H7 (cell line): ENCODE measurements around the gene CFAP92. TPM values are rescaled to one million over a fixed set of nuclear protein-coding genes. Genes with fewer than 3 reads are reported as not detected.
"Not testable (repeated sequence)": the region's sequence is repeated elsewhere in the genome, so short reads cannot be mapped to it uniquely, and the experiment has no call there.

Experiments
- DNase-seq: peaks from one replicate; pipeline ENCODE4 v3.0.0; 2012
- H3K27me3 ChIP-seq: 2 replicates; pipeline ENCODE4 v1.6.0; 2011; ENCODE audit warnings: mild to moderate bottlenecking, low read length; ENCODE audit not compliant: control insufficient read depth, insufficient read depth
- H3K36me3 ChIP-seq: replicated peaks from 2 replicates; pipeline ENCODE4 v1.5.1; 2011; ENCODE audit warnings: low read length; ENCODE audit not compliant: control insufficient read depth, insufficient read depth
- H3K4me3 ChIP-seq: 2 replicates; pipeline ENCODE4 v1.5.1; 2011; ENCODE audit warnings: low read depth, mild to moderate bottlenecking, control low read depth, low read length, moderate library complexity; ENCODE audit not compliant: insufficient read depth
- total RNA-seq: library from RNA; depleted of rRNA; stranded (reverse); fragments of >200 nt; shearing (Covaris generic); gene quantifications from 2 replicates; pipeline ENCODE4 v1.2.3, GENCODE V29; 2014

The CFAP92 gene
- total RNA-seq, 1 experiment from 2014 or later, result 0.87 TPM

- no peak overlapping the region for H3K4me3 ChIP-seq
- no peaks in the 10 kb centered on the region for H3K27me3 ChIP-seq
- DNase-seq, result no peak
- peaks cover 36% of the 10 kb centered on the region for H3K36me3 ChIP-seq
Measured at GRCh38 chr3:128906804-128907525, 86.9 kb downstream of the CFAP92 start.

GRCh38 chr3:128906031-128906803, 87.7 kb downstream of the CFAP92 start:
- Histone ChIP-seq H3K27me3 (no peaks in the 10 kb centered on the region), H3K36me3 (peaks cover 40% of the 10 kb centered on the region), H3K4me3 (no peak overlapping the region)
- no peak for DNase-seq

GRCh38 chr3:128903501-128903900, 90.4 kb downstream of the CFAP92 start:
- Histone ChIP-seq H3K4me3 (no peak overlapping the region), H3K27me3 (no peaks in the 10 kb centered on the region), H3K36me3 (peaks cover 46% of the 10 kb centered on the region)
- DNase-seq, result no peak

GRCh38 chr3:128902426-128902825, 91.5 kb downstream of the CFAP92 start:
- H3K36me3 ChIP-seq, result peaks cover 45% of the 10 kb centered on the region

GRCh38 chr3:128895843-128896697, 97.8 kb downstream of the CFAP92 start:
- no peak overlapping the region for H3K4me3 ChIP-seq
- peaks cover 43% of the 10 kb centered on the region for H3K36me3 ChIP-seq
- no peaks in the 10 kb centered on the region for H3K27me3 ChIP-seq
- no peak for DNase-seq

More at GRCh38 chr3:128902426-128902825, 91.5 kb downstream of the CFAP92 start:
- no peaks in the 10 kb centered on the region for H3K27me3 ChIP-seq
- H3K4me3 ChIP-seq, result no peak overlapping the region
- no peak for DNase-seq

GRCh38 chr3:128889139-128889894, 104.6 kb downstream of the CFAP92 start:
- no peak for DNase-seq
- Histone ChIP-seq H3K36me3 (peaks cover 6% of the 10 kb centered on the region), H3K4me3 (no peak overlapping the region), H3K27me3 (no peaks in the 10 kb centered on the region)

GRCh38 chr3:128884992-128885391, 108.9 kb downstream of the CFAP92 start:
- no peaks in the 10 kb centered on the region for H3K27me3 ChIP-seq
- H3K4me3 ChIP-seq, result no peak overlapping the region
- peaks cover 2% of the 10 kb centered on the region for H3K36me3 ChIP-seq
- DNase-seq, result no peak

GRCh38 chr3:128882719-128883118, 111.2 kb downstream of the CFAP92 start:
- no peak for DNase-seq
- Histone ChIP-seq H3K36me3 (peaks cover 2% of the 10 kb centered on the region), H3K4me3 (no peak overlapping the region), H3K27me3 (no peaks in the 10 kb centered on the region)

GRCh38 chr3:128881576-128881975, 112.3 kb downstream of the CFAP92 start:
- no peak for DNase-seq
- peaks cover 2% of the 10 kb centered on the region; the same call in 1 of the 2 replicates for H3K36me3 ChIP-seq
- no peak overlapping the region for H3K4me3 ChIP-seq
- no peaks in the 10 kb centered on the region for H3K27me3 ChIP-seq

GRCh38 chr3:128880455-128880854, 113.4 kb downstream of the CFAP92 start:
- H3K4me3 ChIP-seq, result peak overlapping the region; percentile 87; the same call in 1 of the 2 replicates
- not testable (repeated sequence) for H3K36me3 ChIP-seq, H3K27me3 ChIP-seq, DNase-seq

GRCh38 chr3:128879991-128880390, 113.9 kb downstream of the CFAP92 start:
- DNase-seq, result no peak
- Histone ChIP-seq H3K27me3 (no peaks in the 10 kb centered on the region), H3K4me3 (peak overlapping the region; percentile 87), H3K36me3 (peaks cover 2% of the 10 kb centered on the region; the same call in 1 of the 2 replicates)

GRCh38 chr3:128879125-128879969, 114.5 kb downstream of the CFAP92 start, which contains the start of gene ACAD9:
Gene ACAD9, plus strand, starts transcription at chr3:128879620. Its CDS starts 72 bp downstream, at chr3:128879692.
- peak; percentile 98 for DNase-seq
- H3K36me3 ChIP-seq, result peaks cover 2% of the 10 kb centered on the region; the same call in 1 of the 2 replicates
- no peaks in the 10 kb centered on the region for H3K27me3 ChIP-seq
- H3K4me3 ChIP-seq, result peak within 1 kb of the TSS; percentile 87

GRCh38 chr3:128878556-128879124, 115.2 kb downstream of the CFAP92 start:
- Histone ChIP-seq H3K36me3 (peaks cover 2% of the 10 kb centered on the region; the same call in 1 of the 2 replicates), H3K27me3 (no peaks in the 10 kb centered on the region), H3K4me3 (peak overlapping the region; percentile 87)
- peak; percentile 49 for DNase-seq
